SH-SY5Y (cell line): ENCODE measurements around the gene FOXA3.

Source experiments
- GATA2 ChIP-seq: IDR thresholded peaks from 2 replicates; pipeline ENCODE4 v1.6.1; 2011; ENCODE audit warnings: mild to moderate bottlenecking, low read depth, low read length
- GATA3 ChIP-seq: IDR thresholded peaks from 2 replicates; pipeline ENCODE4 v1.6.1; 2011; ENCODE audit warnings: low read depth, mild to moderate bottlenecking, low read length, moderate library complexity

Gene FOXA3

GRCh38 chr19:45854167-45854778 lies 9.9 kb upstream of the FOXA3 start:
- TF ChIP-seq GATA3, result no peak
- TF ChIP-seq GATA2, result no peak

GRCh38 chr19:45860359-45861259 lies 3.5 kb upstream of the FOXA3 start:
- TF ChIP-seq GATA3 (no peak), GATA2 (no peak)

GRCh38 chr19:45862271-45862563 lies 1.9 kb upstream of the FOXA3 start:
- TF ChIP-seq GATA3 (no peak), GATA2 (peak; percentile 85)

GRCh38 chr19:45862564-45863334 lies 1.4 kb upstream of the FOXA3 start, which contains the start of gene SYMPK:
Gene SYMPK (minus strand): TSS chr19:45863147. CDS start chr19:45854495, 8,652 bp downstream.
- TF ChIP-seq GATA2 (no peak), GATA3 (no peak)

GRCh38 chr19:45863335-45863839 lies 739 bp upstream of the FOXA3 start:
- TF ChIP-seq GATA2, result no peak
- no peak for TF ChIP-seq GATA3

GRCh38 chr19:45864629-45865082 lies 530 bp downstream of the FOXA3 start:
- TF ChIP-seq GATA3, result no peak
- no peak for TF ChIP-seq GATA2

GRCh38 chr19:45865269-45865948 lies 1.3 kb downstream of the FOXA3 start:
- TF ChIP-seq GATA2 (no peak), GATA3 (no peak)

GRCh38 chr19:45866400-45867176 lies 2.5 kb downstream of the FOXA3 start:
- TF ChIP-seq GATA2, result no peak
- no peak for TF ChIP-seq GATA3

- TF ChIP-seq GATA3, result no peak
- TF ChIP-seq GATA2, result no peak
Measured at GRCh38 chr19:45870798-45871197, 6.7 kb downstream of the FOXA3 start.

GRCh38 chr19:45872095-45872919 lies 8.2 kb downstream of the FOXA3 start:
- TF ChIP-seq GATA2 (no peak), GATA3 (no peak)

GRCh38 chr19:45873219-45873772 lies 9.2 kb downstream of the FOXA3 start:
- no peak for TF ChIP-seq GATA2
- no peak for TF ChIP-seq GATA3

- no peak for TF ChIP-seq GATA2
- TF ChIP-seq GATA3, result no peak
Measured at GRCh38 chr19:45874620-45874966, 10.5 kb downstream of the FOXA3 start.

GRCh38 chr19:45876161-45876410 lies 12.0 kb downstream of the FOXA3 start:
- TF ChIP-seq GATA3 (no peak), GATA2 (no peak)
